ENCODE measurements around the gene PACSIN1. TPM values are rescaled to one million over a fixed set of nuclear protein-coding genes. Genes with fewer than 3 reads are reported as not detected.

The PACSIN1 gene
- polyA plus RNA-seq, 1 donor (not counting 4 experiments of a cell fraction or from before 2014, with no cell fraction given), result not detected

- Histone ChIP-seq H3K79me2 (ENCODE audit: control insufficient read depth, insufficient read depth, low read length) (no peaks in the 10 kb centered on the region), H3K9me1 (ENCODE audit: control insufficient read depth, extremely low read depth, insufficient read depth, low read length) (no peaks in the 10 kb centered on the region), H3K4me1 (ENCODE audit: control insufficient read depth, extremely low read depth, insufficient read depth, low read length) (no peaks in the 10 kb centered on the region), H4K20me1 (ENCODE audit: control insufficient read depth, extremely low read depth, insufficient read depth, low read length) (no peaks in the 10 kb centered on the region), H3K27me3 (ENCODE audit: control insufficient read depth, extremely low read depth, insufficient read depth, low read length) (no peaks in the 10 kb centered on the region), H3K9ac (ENCODE audit: control insufficient read depth, extremely low read depth, insufficient read depth, low read length) (no peak overlapping the region), H3K4me3 (ENCODE audit: control insufficient read depth in 2 of 3, extremely low read depth in 1 of 3, insufficient read depth in 2 of 3, low read depth in 1 of 3, low read length in 3 of 3) (no peak overlapping the region), H3K36me3 (ENCODE audit: control insufficient read depth in 2 of 2, extremely low read depth in 1 of 2, insufficient read depth in 2 of 2, low read length in 2 of 2) (no peaks in the 10 kb centered on the region), H3K9me3 (ENCODE audit: control insufficient read depth, low read depth, low read length) (no peaks in the 10 kb centered on the region), H3K27ac (ENCODE audit: control insufficient read depth, insufficient read depth, low read length) (no peak overlapping the region), H2AFZ (ENCODE audit: control insufficient read depth, low read length) (no peak overlapping the region), H3K4me2 (ENCODE audit: control insufficient read depth, extremely low read depth, insufficient read depth, low read depth, low read length) (no peak overlapping the region)
- no peak for TF ChIP-seq CTCF (optimal IDR thresholded peaks at IDR 0.05 in 1 of 3, IDR thresholded peaks at IDR 0.05 in 1 of 3, conservative IDR thresholded peaks at IDR 0.05 in 1 of 3; ENCODE audit: extremely low read depth in 1 of 3, insufficient read depth in 2 of 3, low read length in 3 of 3)
- TF ChIP-seq EZH2 (IDR thresholded peaks at IDR 0.05; ENCODE audit: low read length), result no peak
- no peak for FAIRE-seq
- DNase-seq (ENCODE audit: low read depth, low spot score), result no peak
- dilution Hi-C loops (cut with MboI; ENCODE audit: extremely low pct_ligation_motif_present, low sequenced_read_pairs), result no loop called here
Observed at GRCh38 chr6:34438705-34439104, 27.2 kb upstream of the PACSIN1 start.

GRCh38 chr6:34439442-34439841 is 26.4 kb upstream of the PACSIN1 start:
- dilution Hi-C loops (cut with MboI; ENCODE audit: extremely low pct_ligation_motif_present, low sequenced_read_pairs), result no loop called here
- no peak for DNase-seq (ENCODE audit: low read depth, low spot score)
- FAIRE-seq, result no peak

More at GRCh38 chr6:34439442-34439841, 26.4 kb upstream of the PACSIN1 start:
- Histone ChIP-seq H3K4me2 (ENCODE audit: control insufficient read depth, extremely low read depth, insufficient read depth, low read depth, low read length) (no peak overlapping the region), H3K36me3 (ENCODE audit: control insufficient read depth in 2 of 2, extremely low read depth in 1 of 2, insufficient read depth in 2 of 2, low read length in 2 of 2) (no peaks in the 10 kb centered on the region), H3K79me2 (ENCODE audit: control insufficient read depth, insufficient read depth, low read length) (no peaks in the 10 kb centered on the region), H3K9me1 (ENCODE audit: control insufficient read depth, extremely low read depth, insufficient read depth, low read length) (no peaks in the 10 kb centered on the region), H3K27ac (ENCODE audit: control insufficient read depth, insufficient read depth, low read length) (no peak overlapping the region), H3K27me3 (ENCODE audit: control insufficient read depth, extremely low read depth, insufficient read depth, low read length) (no peaks in the 10 kb centered on the region), H3K9ac (ENCODE audit: control insufficient read depth, extremely low read depth, insufficient read depth, low read length) (no peak overlapping the region), H4K20me1 (ENCODE audit: control insufficient read depth, extremely low read depth, insufficient read depth, low read length) (no peaks in the 10 kb centered on the region), H3K9me3 (ENCODE audit: control insufficient read depth, low read depth, low read length) (no peaks in the 10 kb centered on the region), H3K4me3 (ENCODE audit: control insufficient read depth in 2 of 3, extremely low read depth in 1 of 3, insufficient read depth in 2 of 3, low read depth in 1 of 3, low read length in 3 of 3) (no peak overlapping the region), H2AFZ (ENCODE audit: control insufficient read depth, low read length) (no peak overlapping the region), H3K4me1 (ENCODE audit: control insufficient read depth, extremely low read depth, insufficient read depth, low read length) (no peaks in the 10 kb centered on the region)
- no peak for TF ChIP-seq CTCF (optimal IDR thresholded peaks at IDR 0.05 in 1 of 3, IDR thresholded peaks at IDR 0.05 in 1 of 3, conservative IDR thresholded peaks at IDR 0.05 in 1 of 3; ENCODE audit: extremely low read depth in 1 of 3, insufficient read depth in 2 of 3, low read length in 3 of 3)
- no peak for TF ChIP-seq EZH2 (IDR thresholded peaks at IDR 0.05; ENCODE audit: low read length)

All from keratinocyte (primary cell).